Kidney tubule cell (primary cell): Measurements from ENCODE around the gene LRP8.

ENCODE experiments used
- DNase-seq: peaks from one replicate; pipeline ENCODE4 v3.0.0-alpha.2; 2018; ENCODE audit warnings: low spot score

The LRP8 gene

GRCh38 chr1:53258216-53258615 is 69.7 kb downstream of the LRP8 start:
- peak; percentile 28 for DNase-seq

GRCh38 chr1:53257454-53258081 is 70.3 kb downstream of the LRP8 start:
- DNase-seq = no peak

GRCh38 chr1:53256511-53257453 is 71.1 kb downstream of the LRP8 start:
- DNase-seq = no peak

GRCh38 chr1:53255031-53255430 is 72.8 kb downstream of the LRP8 start:
- no peak for DNase-seq

- no peak for DNase-seq
Measured at GRCh38 chr1:53254011-53254640, 73.7 kb downstream of the LRP8 start.

GRCh38 chr1:53250325-53250724 is 77.5 kb downstream of the LRP8 start:
- no peak for DNase-seq

GRCh38 chr1:53249706-53250105 is 78.2 kb downstream of the LRP8 start:
- no peak for DNase-seq

GRCh38 chr1:53246261-53247134 is 81.4 kb downstream of the LRP8 start:
- DNase-seq = peak; percentile 89

- DNase-seq = no peak
Measured at GRCh38 chr1:53244141-53244540, 83.7 kb downstream of the LRP8 start.

- no peak for DNase-seq
Measured at GRCh38 chr1:53242381-53242780, 85.5 kb downstream of the LRP8 start.

GRCh38 chr1:53241828-53242227 is 86.0 kb downstream of the LRP8 start:
- DNase-seq = no peak

- DNase-seq = peak; percentile 96
Measured at GRCh38 chr1:53238197-53239155, 89.4 kb downstream of the LRP8 start, which contains the start of gene MAGOH. Gene MAGOH, minus strand, starts transcription at chr1:53238518. Its CDS starts 70 bp downstream, at chr1:53238448.

GRCh38 chr1:53237638-53238037 is 90.2 kb downstream of the LRP8 start:
- DNase-seq = no peak

- DNase-seq = no peak
Measured at GRCh38 chr1:53220962-53221286, 106.9 kb downstream of the LRP8 start.

- DNase-seq = peak; percentile 94
Measured at GRCh38 chr1:53220171-53220961, 107.5 kb downstream of the LRP8 start, which contains the start of gene CZIB. Gene CZIB, minus strand, starts transcription at chr1:53220634. Its CDS starts 59 bp downstream, at chr1:53220575.

- no peak for DNase-seq
Measured at GRCh38 chr1:53219711-53220110, 108.2 kb downstream of the LRP8 start.

- DNase-seq = no peak
Measured at GRCh38 chr1:53218201-53218600, 109.7 kb downstream of the LRP8 start.

- DNase-seq = no peak
Measured at GRCh38 chr1:53214376-53214940, 113.4 kb downstream of the LRP8 start.

GRCh38 chr1:53210954-53211353 is 116.9 kb downstream of the LRP8 start:
- DNase-seq = no peak
